Right cardiac atrium (tissue), 5 donors: ENCODE results near the gene PEPD. TPM values are rescaled to one million over a fixed set of nuclear protein-coding genes. Genes with fewer than 3 reads are reported as not detected.

ENCODE experiments used
- ATAC-seq, 2 donors: fragments of 200-7000 bp; cut with Tn5 transposase; one replicate each; pipeline versions ENCODE4 v1.8.0 to v1.9.1; 2020; ENCODE audit warnings: moderate library complexity in 2 of 2, mild to moderate bottlenecking in 1 of 2
- DNase-seq, 3 donors: peaks; one replicate each; pipeline ENCODE4 v3.0.0-alpha.2; 2020
- H3K27ac ChIP-seq: one replicate; pipeline ENCODE4 v1.5.1; 2013; ENCODE audit warnings: mild to moderate bottlenecking, low read length, control low read depth, moderate library complexity
- H3K27me3 ChIP-seq: one replicate; pipeline ENCODE4 v1.6.1; 2013; ENCODE audit not compliant: control insufficient read depth, insufficient read depth
- H3K4me1 ChIP-seq: one replicate; pipeline ENCODE4 v1.6.1; 2013; ENCODE audit warnings: low read length; ENCODE audit not compliant: control insufficient read depth, insufficient read depth
- H3K4me3 ChIP-seq: one replicate; pipeline ENCODE4 v1.5.1; 2013; ENCODE audit warnings: low read length, control low read depth
- H3K9me3 ChIP-seq: one replicate; pipeline ENCODE4 v1.6.1; 2013; ENCODE audit warnings: low read length; ENCODE audit not compliant: control insufficient read depth
- WGBS: extraction: QIAGEN DNeasy Blood & Tissue Kit; methylation state at CpG from one replicate; pipeline ENCODE4 v1.1.7; 2013; 5-methylcytosine and 5-hydroxymethylcytosine counted together
- intact Hi-C, 4 donors: fragments of 100-400 bp; cut with DNase I; formaldehyde crosslinking; loops; one replicate each; pipeline versions ENCODE4 v1.11.0 to v1.14.0; 2022 to 2023
- polyA plus RNA-seq: library from polyadenylated mRNA; stranded (reverse); fragments of 200-250 nt; gene quantifications from one replicate; pipeline ENCODE4 v1.2.3, GENCODE V29; 2013
- total RNA-seq, 4 donors: library from RNA; stranded (reverse); fragmentation: NEBNext Ultra II Directional; extraction: Animal tissue kit (Norgen Biotek cat#: 25700); gene quantifications; one replicate each; pipeline ENCODE4 v1.2.1, GENCODE V29; 2021
- donor health status: healthy with polysubstance abuse.
- donor health status: DM: no; HTN: yes; CAD: no.
- donor health status: DM: no; HTN: no; CAD: no.
- donor health status: DM: no; HTN: yes; CAD: no; lungs with severe emphysema.
- donor health status: DM: yes; HTN: yes; CAD: no.

The PEPD gene
- total and polyA plus RNA-seq, 5 donors, result 27.7 to 37.5 (median 34.4) TPM

DNA sequence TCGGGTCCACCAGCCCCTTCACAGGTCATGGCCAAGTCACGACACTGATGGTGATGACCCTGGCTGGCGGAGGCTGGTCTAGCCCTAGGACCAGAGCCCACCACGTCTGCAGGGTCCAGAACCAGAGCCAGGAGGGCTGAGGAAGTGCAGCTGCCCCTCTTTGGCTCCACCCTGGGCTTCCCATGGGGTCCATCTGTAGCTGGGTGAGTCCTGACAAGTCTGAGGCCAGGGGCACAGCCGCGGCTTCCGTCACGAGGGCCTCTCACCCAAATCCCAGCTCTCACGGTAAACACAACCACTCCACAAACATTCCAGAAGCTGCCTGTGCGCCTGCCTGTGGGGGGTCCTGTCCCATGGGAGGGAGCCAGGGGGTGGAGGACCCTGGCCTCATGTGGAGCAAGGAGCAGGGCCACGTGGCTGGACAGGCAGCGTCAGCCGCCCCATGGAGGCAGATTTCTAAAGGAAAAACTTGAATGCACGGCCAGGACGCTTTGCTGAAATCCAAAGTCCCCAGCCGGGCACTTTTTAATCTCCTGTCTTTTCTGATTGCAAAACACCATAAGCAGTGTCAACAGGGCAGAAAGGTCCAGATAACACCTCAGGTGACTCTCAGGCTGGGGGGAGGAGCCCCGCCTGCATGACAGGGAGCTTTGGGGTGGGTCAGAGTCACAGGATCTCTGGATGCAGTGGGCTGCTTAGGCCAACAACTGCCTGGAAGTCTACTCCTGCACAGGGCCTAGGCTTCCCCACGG, 118.2 kb downstream of the PEPD start:
- Histone ChIP-seq H3K9me3 (no peaks in the 10 kb centered on the region), H3K4me3 (no peak overlapping the region), H3K4me1 (no peaks in the 10 kb centered on the region), H3K27ac (no peak overlapping the region), H3K27me3 (no peaks in the 10 kb centered on the region)
- DNase-seq, result peak in 2 of 3 donors; percentile 49 to 53
- intact Hi-C loops, result no loop called here
- no peak for ATAC-seq
- 81% methylated on average over 18 of the region's 18 CpGs for WGBS

DNA sequence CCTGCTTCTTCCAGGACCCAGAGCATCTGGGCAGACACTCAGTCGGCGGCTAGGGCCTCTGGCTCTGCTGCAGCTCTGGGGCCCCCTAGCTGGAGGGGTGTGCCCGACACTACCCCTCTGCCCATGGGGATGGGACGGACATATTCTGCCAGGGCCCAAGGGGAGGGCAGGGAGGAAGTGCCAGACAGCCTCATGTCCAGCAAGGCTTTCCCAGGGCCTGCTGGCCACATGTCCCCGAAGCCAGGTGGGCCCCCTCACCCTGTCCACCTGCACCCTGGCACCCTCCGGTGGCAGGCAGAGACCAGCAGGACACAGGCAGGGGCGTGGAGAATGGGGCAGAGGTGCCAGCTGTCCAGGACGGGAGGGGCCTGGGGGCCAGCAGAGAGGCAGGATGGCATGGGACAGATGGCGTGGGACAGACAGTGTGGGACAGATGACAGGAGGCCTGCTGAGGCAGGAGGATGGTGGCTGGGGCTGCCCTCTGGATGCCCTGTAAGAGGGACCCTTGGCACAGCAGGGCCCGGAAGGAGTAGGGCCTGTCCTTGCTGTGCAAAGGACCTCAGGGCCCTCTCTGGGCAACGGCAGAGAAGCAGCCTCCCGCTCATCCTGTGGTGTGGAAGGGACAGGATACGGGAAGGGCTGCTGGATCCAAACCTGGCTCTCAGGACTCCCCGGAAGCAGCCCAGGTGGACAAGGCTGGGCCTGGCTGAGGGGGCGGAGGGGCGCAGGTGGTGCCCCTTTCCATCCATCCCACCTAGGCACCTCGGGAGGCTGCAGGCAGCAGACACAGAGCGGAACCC, 119.0 kb downstream of the PEPD start:
- Histone ChIP-seq H3K4me1 (no peaks in the 10 kb centered on the region), H3K27ac (no peak overlapping the region), H3K9me3 (no peaks in the 10 kb centered on the region), H3K27me3 (no peaks in the 10 kb centered on the region), H3K4me3 (no peak overlapping the region)
- WGBS, result 85% methylated on average over 18 of the region's 18 CpGs
- DNase-seq, result peak in 2 of 3 donors; percentile 36 to 50
- ATAC-seq, result no peak
- intact Hi-C loops, result no loop called here

DNA sequence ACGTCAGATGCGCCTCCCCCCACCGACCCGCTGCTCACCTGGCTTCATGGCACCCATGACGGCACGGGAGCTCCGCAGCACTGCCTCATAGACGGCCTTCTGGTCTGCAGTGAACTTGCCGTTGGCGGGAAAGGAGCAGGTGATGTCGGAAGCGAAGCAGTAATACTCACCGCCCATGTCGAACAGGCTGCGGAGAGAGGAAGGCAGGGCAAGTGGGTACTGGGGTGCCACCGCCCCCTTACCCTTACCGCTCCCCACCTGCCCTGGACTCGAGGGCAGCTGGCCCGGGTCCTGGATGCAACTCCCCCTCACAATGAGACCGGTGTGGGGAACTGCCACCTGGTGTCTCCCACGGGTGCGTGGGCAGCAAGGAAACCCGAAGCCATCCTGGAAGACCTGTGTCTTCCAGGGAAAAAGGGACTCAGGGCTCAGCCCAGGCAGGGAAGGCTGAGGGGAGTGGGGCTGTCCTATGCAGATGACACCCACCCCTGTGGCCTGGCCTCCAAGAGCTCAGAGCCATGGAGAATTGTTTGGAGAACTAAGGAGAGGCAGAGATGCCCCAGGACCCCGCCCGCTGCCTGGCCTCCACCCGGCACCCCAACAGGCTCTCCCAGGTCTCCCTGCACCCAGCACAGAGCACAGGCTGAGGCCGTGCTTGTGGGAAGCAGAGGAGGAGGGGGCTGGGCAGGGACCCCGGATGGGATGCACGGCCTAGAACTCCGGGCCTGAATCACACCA, 119.7 kb downstream of the PEPD start:
- Histone ChIP-seq H3K4me3 (no peak overlapping the region), H3K4me1 (peaks cover 3% of the 10 kb centered on the region), H3K27ac (no peak overlapping the region), H3K27me3 (no peaks in the 10 kb centered on the region), H3K9me3 (no peaks in the 10 kb centered on the region)
- peak in 2 of 3 donors; percentile 45 to 51 for DNase-seq
- 93% methylated on average over 30 of the region's 30 CpGs for WGBS
- ATAC-seq, result no peak
- intact Hi-C loops, result no loop called here

DNA sequence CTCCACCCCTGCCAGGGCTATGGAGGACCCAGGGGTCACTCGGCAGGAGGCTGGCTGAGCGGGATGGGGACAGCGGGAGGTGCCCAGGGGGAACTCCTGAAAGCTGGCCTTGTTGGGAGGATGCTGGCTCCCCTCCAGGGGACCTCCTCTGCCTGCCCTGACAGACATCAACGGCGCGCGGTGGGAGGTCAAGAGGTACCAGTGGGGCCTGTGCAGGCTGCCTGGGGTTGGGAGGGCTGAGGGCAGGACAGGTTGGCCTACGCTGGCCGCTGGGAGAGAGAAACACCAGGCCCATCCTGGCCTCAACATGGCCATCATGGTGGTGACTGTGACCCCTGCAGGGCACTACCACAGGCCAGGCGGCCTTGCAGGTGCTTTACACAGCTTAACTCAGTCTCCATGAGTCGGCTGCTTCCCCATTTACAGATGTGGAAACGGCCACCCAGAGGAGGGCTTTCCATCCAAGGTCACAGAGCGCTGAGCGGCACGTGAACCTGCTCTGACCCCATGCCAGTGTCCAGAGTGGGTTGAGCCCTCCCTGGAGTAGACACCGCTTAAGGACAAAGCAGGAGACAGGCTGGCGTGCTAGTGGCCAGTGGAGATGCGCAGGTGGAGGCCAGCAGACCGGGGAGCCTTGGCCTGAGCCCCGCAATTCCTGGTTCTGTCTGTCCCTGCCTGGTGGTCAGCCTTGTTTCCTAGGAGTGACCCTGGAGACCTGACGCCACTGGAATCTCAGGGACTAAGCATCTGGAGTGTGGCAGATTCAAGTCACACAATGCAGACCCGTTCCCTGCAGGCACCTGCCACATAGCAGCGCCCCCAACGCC, 120.5 kb downstream of the PEPD start:
- H3K4me1 ChIP-seq, result peaks cover 3% of the 10 kb centered on the region
- intact Hi-C loops, result no loop called here
- H3K4me3 ChIP-seq, result no peak overlapping the region
- no peak overlapping the region for H3K27ac ChIP-seq
- 90% methylated on average over 24 of the region's 24 CpGs for whole genome bisulfite sequencing
- no peaks in the 10 kb centered on the region for H3K27me3 ChIP-seq
- no peaks in the 10 kb centered on the region for H3K9me3 ChIP-seq
- ATAC-seq (no peak), DNase-seq (peak in 2 of 3 donors; percentile 43 to 59)

DNA sequence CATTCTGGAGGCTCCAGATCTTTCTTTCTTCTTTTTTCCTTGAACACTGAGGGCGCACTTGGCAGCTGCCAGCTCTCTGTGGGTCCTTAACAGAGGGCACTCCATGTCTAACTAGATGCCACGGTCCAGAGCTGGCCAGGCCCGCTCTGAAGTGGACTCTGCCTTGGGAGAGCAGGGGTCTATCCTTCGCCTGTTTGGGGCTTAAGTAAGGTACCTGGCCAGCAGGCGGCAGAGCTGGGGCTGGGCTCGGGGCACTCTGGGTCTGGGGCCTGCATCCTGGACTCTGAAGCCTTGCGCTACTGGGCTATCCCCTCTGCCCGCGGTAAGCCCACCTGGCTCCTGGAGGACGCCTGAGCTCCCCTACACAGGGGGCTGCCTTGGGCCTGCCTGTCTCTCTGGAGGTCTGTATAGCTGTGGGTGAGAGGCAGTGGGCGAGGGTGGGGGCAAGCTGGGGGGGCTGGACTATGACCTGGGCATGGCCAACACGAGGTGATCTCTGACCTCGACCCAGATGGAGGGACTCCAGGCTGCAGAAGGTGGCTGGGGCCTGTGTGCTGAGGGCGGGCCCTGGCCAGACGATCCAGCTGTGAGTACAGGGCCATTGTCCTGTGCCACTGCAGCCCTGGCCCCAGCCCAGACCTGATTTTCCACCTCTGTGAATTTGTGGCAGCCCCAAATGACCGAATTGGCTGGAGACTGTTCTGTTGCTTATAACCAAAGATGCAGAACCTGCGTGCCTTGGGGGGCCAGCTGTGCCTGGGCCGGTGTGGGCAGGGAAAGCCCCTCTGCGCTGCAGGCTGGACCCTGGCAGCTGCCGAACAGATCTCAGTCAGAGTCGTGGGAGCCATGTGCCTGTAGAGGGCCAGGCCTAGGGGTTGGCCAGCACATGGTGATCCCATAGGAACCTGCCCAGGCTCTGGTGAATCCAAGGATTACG, 121.6 kb downstream of the PEPD start:
- no peaks in the 10 kb centered on the region for H3K27me3 ChIP-seq
- WGBS, result 91% methylated on average over 22 of the region's 22 CpGs
- DNase-seq, result peak in 2 of 3 donors; percentile 33 to 50
- H3K9me3 ChIP-seq, result no peaks in the 10 kb centered on the region
- H3K27ac ChIP-seq, result no peak overlapping the region
- intact Hi-C loops, result no loop called here
- H3K4me1 ChIP-seq, result peaks cover 7% of the 10 kb centered on the region
- no peak for ATAC-seq
- H3K4me3 ChIP-seq, result no peak overlapping the region

DNA sequence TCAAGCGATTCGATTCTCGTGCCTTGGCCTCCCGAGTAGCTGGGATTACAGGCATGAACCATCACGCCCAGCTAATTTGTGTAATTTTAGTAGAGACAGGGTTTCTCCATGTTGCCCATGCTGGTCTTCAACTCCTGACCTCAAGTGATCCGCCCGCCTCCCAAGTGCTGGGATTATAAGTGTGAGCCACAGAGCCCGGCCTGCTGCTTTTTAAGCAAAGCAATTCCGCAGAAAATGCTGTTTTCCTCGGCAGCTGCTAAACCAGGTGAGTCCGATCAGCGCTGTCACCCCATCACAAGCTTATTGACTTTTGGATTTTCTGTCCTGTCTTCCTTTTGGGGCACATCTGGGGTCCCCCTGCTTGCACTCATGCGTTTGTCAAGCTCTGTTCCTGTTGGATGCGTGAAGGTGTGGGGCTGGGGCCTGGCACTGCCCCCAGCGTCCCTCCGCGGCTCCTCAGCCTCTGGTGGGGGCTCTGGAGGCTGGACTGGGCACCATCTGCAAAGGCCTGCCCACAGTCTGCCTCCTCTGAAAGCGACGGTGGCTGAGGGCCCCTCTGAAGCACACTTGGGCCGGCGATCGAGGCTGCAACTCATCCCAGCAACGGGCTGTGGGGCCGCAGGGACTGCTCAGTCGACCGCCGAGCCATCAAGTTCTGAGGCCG, 122.4 kb downstream of the PEPD start:
- intact Hi-C loops, result no loop called here
- H3K27me3 ChIP-seq, result no peaks in the 10 kb centered on the region

DNA sequence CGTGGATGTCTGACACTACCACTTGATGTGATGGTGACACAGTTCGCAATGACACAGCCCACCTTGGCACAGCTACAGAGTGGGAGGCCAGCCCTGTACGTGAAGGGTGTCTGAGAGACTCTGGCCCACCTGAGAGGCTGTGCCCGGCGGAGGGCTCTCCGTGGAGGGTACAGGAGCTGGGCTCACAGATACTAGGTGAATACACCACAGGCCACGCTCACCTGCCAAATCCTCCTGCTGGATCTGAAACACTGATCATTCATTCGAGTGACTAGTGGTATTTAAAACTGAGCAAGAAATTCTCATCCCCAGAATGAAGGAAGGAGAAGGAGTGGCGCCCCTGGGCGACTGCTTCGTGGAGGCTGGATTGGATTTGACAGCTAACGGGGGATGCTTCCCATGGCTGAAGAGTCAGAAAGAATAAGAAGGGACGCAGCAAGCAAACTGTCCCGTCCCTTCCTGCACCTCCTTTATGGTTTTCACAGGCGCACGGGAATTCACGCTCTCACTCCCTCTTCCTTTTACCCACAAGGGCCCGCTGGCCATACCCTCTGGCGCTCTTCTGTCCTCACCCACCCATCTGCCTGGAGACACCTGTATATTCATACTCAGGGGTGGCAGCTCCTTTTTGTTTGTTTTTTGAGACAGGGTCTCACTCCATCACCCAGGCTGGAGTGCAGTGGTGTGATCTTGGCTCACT, 123.1 kb downstream of the PEPD start:
- Histone ChIP-seq H3K4me3 (no peak overlapping the region), H3K9me3 (no peaks in the 10 kb centered on the region), H3K27me3 (no peaks in the 10 kb centered on the region), H3K27ac (no peak overlapping the region), H3K4me1 (peaks cover 13% of the 10 kb centered on the region)
- ATAC-seq (no peak), DNase-seq (peak in 2 of 3 donors; percentile 42 to 48)
- intact Hi-C loops, result no loop called here
- WGBS, result 84% methylated on average over 19 of the region's 19 CpGs

More for the DNA sequence above, 122.4 kb downstream of the PEPD start:
- no peaks in the 10 kb centered on the region for H3K9me3 ChIP-seq
- H3K4me3 ChIP-seq, result no peak overlapping the region
- DNase-seq, result peak in 2 of 3 donors; percentile 39 to 50
- 93% methylated on average over 28 of the region's 28 CpGs for WGBS
- H3K27ac ChIP-seq, result no peak overlapping the region
- ATAC-seq, result no peak
- H3K4me1 ChIP-seq, result peaks cover 9% of the 10 kb centered on the region

DNA sequence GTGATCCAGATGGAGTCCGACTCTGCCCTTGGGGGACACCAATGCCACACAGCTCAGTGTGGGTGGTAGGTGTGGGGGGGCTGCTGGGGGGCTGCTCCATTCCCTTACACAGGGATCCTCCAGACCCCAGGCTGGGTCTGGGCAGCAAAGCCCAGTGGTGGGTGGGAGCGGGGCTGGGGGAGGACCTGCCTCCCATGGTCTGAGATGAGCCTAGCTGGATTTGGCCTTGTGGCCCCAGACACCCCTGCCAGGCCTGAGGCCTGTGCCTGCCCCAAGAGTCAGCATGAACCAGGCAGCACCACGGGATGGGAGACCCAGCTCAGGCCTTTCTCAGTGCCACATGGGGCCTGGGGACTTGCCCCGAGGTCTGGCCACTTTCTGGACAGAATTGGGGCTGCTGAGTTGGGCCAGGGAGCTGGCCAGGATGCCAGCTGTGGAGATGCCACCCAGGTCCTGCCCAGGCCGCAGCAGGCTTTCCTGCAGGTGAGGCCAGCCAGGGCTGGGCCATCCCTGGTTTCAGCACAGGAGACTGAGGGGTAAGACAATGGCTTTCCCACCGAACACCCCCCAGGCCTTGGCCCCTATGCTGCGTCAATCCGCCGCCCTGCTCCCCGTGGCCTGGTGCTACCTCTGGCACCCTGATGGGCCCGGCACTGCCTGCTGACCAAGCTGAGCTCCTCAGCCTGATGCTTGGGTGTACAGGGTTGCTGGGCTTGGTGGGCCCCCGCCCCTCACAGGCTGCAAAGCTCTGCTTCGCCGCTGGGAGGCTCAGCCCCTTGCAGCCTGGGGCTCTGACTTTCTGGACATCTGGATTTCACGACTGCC, 123.8 kb downstream of the PEPD start:
- peak in 2 of 3 donors; percentile 56 to 57 for DNase-seq
- ATAC-seq, result no peak
- H3K9me3 ChIP-seq, result no peaks in the 10 kb centered on the region
- H3K4me1 ChIP-seq, result peaks cover 15% of the 10 kb centered on the region
- intact Hi-C loops, result no loop called here
- 68% methylated on average over 15 of the region's 15 CpGs for WGBS
- H3K27ac ChIP-seq, result peak overlapping the region; percentile 19
- H3K27me3 ChIP-seq, result no peaks in the 10 kb centered on the region
- H3K4me3 ChIP-seq, result no peak overlapping the region
